Thyroid gland (tissue), 4 donors: ENCODE results near the gene NKIRAS2. TPM values are rescaled to one million over a fixed set of nuclear protein-coding genes. Genes with fewer than 3 reads are reported as not detected.

Experiments used
- DNase-seq, 2 donors: peaks; one replicate each; pipeline ENCODE4 v3.0.0-alpha.2; 2019
- H3K27ac ChIP-seq, 3 donors: fragments of 200-600 bp; sonication (generic); 1 replicate in 2 of 3; 2 replicates in 1 of 3; pipeline ENCODE4 v1.5.1; 2016 to 2019; ENCODE audit warnings: mild to moderate bottlenecking in 1 of 3, moderate library complexity in 1 of 3
- H3K27me3 ChIP-seq: fragments of 200-600 bp; sonication (generic); one replicate; pipeline ENCODE4 v1.5.1; 2019
- H3K36me3 ChIP-seq, 2 donors: fragments of 200-600 bp; sonication (generic); one replicate each; pipeline ENCODE4 v1.5.1; 2016 to 2019
- H3K4me1 ChIP-seq, 2 donors: fragments of 200-600 bp; sonication (generic); one replicate each; pipeline ENCODE4 v1.5.1; 2017 to 2019
- H3K4me3 ChIP-seq, 3 donors: fragments of 200-600 bp; sonication (generic); replicated peaks in 1 of 3; 1 replicate in 2 of 3; 2 replicates in 1 of 3; pipeline ENCODE4 v1.5.1; 2016; ENCODE audit warnings: mild to moderate bottlenecking in 1 of 3
- H3K9me3 ChIP-seq: fragments of 200-600 bp; sonication (generic); one replicate; pipeline ENCODE4 v1.5.1; 2017
- CTCF ChIP-seq, 6 experiments: fragments of 200-600 bp in 3 of 6; fragments of 450-650 bp in 3 of 6; sonication (generic) in 3 of 6; IDR thresholded peaks; one replicate each; pipeline ENCODE4 v1.5.1; 2016 to 2019; ENCODE audit warnings: antibody characterized with exemption in 6 of 6, mild to moderate bottlenecking in 2 of 6, inconsistent platforms in 1 of 6, moderate library complexity in 1 of 6
- POLR2A ChIP-seq, 2 donors: fragments of 450-650 bp; IDR thresholded peaks; one replicate each; pipeline ENCODE4 v1.6.1; 2017; ENCODE audit warnings: antibody characterized with exemption in 2 of 2, mild to moderate bottlenecking in 2 of 2, moderate library complexity in 1 of 2
- WGBS, 2 donors: methylation state at CpG; one replicate each; pipeline ENCODE4 v1.1.5; 2017; 5-methylcytosine and 5-hydroxymethylcytosine counted together
- intact Hi-C: fragments of 100-400 bp; cut with DNase I; formaldehyde crosslinking; loops from one replicate; pipeline ENCODE4 v1.15.1; 2023
- total RNA-seq, 4 donors: library from RNA; depleted of rRNA; stranded (reverse); fragments of >200 nt; gene quantifications; one replicate each; pipeline ENCODE4 v1.2.3, GENCODE V29; 2016

Gene NKIRAS2
- total RNA-seq, 4 donors from 2014 or later = 23.6 to 34.6 (median 26.6) TPM

GRCh38 chr17:41986634-41987033 lies 33.3 kb upstream of the NKIRAS2 start:
- Histone ChIP-seq H3K4me1 (no peaks in the 10 kb centered on the region), H3K27ac (no peak overlapping the region), H3K4me3 (no peak overlapping the region), H3K27me3 (no peaks in the 10 kb centered on the region), H3K9me3 (no peaks in the 10 kb centered on the region), H3K36me3 (peaks cover 62 to 75% of the 10 kb centered on the region in 2 donors)
- WGBS, 2 donors = 90 to 96% methylated on average over 1 of the region's 1 CpG
- TF ChIP-seq POLR2A (IDR thresholded peaks at IDR 0.05) (no peak), CTCF (IDR thresholded peaks at IDR 0.05) (no peak)
- intact Hi-C loops = no loop called here
- DNase-seq = no peak

DNA sequence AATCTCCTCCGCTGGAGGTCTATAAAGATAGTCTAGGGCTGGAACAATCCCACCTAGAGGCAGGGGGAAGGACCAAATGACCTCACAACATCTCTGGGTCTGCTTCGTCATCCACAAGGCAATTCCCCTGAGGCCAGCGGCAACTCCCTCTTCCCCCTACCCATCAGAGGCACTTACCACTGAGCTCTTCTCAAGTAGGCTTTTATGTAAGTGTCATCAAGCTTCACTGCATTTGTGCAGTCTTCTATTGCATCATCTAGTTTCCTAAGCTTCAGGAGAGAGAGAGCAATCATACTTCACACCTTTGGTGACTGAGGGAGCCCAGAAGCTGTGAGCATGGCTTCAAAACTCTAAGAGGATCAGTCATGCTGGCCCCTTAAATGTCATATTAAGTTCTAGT lies 32.2 kb upstream of the NKIRAS2 start:
- Histone ChIP-seq H3K36me3 (peaks cover 64 to 75% of the 10 kb centered on the region in 2 donors), H3K4me3 (no peak overlapping the region), H3K27me3 (no peaks in the 10 kb centered on the region), H3K4me1 (no peaks in the 10 kb centered on the region), H3K9me3 (no peaks in the 10 kb centered on the region), H3K27ac (no peak overlapping the region)
- WGBS, 2 donors = 84 to 93% methylated on average over 3 of the region's 3 CpGs
- TF ChIP-seq POLR2A (IDR thresholded peaks at IDR 0.05) (no peak), CTCF (IDR thresholded peaks at IDR 0.05) (no peak)
- intact Hi-C loops = no loop called here
- DNase-seq = no peak

DNA sequence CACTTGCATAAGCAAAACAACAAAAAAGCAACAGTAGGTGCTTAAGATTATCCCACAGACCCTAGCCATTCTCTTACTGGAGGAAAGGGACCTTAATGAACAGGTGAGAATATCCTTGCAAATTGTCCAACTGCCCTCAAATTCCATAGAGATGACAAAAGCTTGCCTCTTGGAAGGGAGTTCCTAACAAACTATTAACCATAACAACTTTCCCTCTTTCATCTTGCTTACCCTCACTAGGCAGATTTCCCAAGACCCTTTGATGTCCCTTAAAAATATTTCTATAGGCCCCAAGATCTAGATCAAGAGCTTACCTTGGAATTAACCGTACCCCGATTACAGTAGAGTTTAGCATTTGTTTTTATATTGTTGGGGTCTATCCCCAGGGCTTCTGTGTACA lies 31.5 kb upstream of the NKIRAS2 start:
- H3K4me3 ChIP-seq = no peak overlapping the region
- 96 to 100% methylated on average over 2 of the region's 2 CpGs for WGBS, 2 donors
- DNase-seq = no peak
- no peaks in the 10 kb centered on the region for H3K9me3 ChIP-seq
- peaks cover 64 to 74% of the 10 kb centered on the region in 2 donors for H3K36me3 ChIP-seq
- intact Hi-C loops = no loop called here
- no peaks in the 10 kb centered on the region for H3K27me3 ChIP-seq
- no peak for TF ChIP-seq CTCF (IDR thresholded peaks at IDR 0.05)
- TF ChIP-seq POLR2A (IDR thresholded peaks at IDR 0.05) = no peak
- no peaks in the 10 kb centered on the region for H3K4me1 ChIP-seq
- no peak overlapping the region for H3K27ac ChIP-seq

- no peaks in the 10 kb centered on the region for H3K4me1 ChIP-seq
- H3K9me3 ChIP-seq = no peaks in the 10 kb centered on the region
- no peak for DNase-seq
- intact Hi-C loops = no loop called here
- H3K4me3 ChIP-seq = no peak overlapping the region
- H3K27ac ChIP-seq = no peak overlapping the region
- no peaks in the 10 kb centered on the region for H3K27me3 ChIP-seq
- H3K36me3 ChIP-seq = peaks cover 60 to 67% of the 10 kb centered on the region in 2 donors
- TF ChIP-seq CTCF (IDR thresholded peaks at IDR 0.05) (no peak), POLR2A (IDR thresholded peaks at IDR 0.05) (no peak)
- WGBS, 2 donors = 86 to 92% methylated on average over 5 of the region's 5 CpGs
These were observed 30.0 kb upstream of the NKIRAS2 start for GRCh38 chr17:41989702-41990419.

- 81 to 89% methylated on average over 3 of the region's 3 CpGs for WGBS, 2 donors
- Histone ChIP-seq H3K27ac (no peak overlapping the region), H3K4me1 (no peaks in the 10 kb centered on the region), H3K27me3 (no peaks in the 10 kb centered on the region), H3K9me3 (no peaks in the 10 kb centered on the region), H3K4me3 (no peak overlapping the region), H3K36me3 (peaks cover 70 to 77% of the 10 kb centered on the region in 2 donors)
- DNase-seq = no peak
- TF ChIP-seq POLR2A (IDR thresholded peaks at IDR 0.05) (no peak), CTCF (IDR thresholded peaks at IDR 0.05) (no peak)
- intact Hi-C loops = no loop called here
These were observed 27.3 kb upstream of the NKIRAS2 start for GRCh38 chr17:41992576-41992975.
